GM12891 (cell line): ENCODE data around the gene SEC61G.

Experiments used
- PAX5 ChIP-seq: IDR thresholded peaks from 2 replicates; pipeline ENCODE4 v1.6.1; 2011; ENCODE audit warnings: low read length, moderate library complexity, mild to moderate bottlenecking; ENCODE audit not compliant: insufficient read depth, severe bottlenecking
- POLR2A ChIP-seq: IDR thresholded peaks from 2 replicates; pipeline ENCODE4 v1.6.1; 2011; ENCODE audit warnings: low read depth, low read length, control low read depth
- POLR2AphosphoS5 ChIP-seq: IDR thresholded peaks from 2 replicates; pipeline ENCODE4 v1.6.1; 2011; ENCODE audit warnings: low read depth, low read length, control low read depth
- POU2F2 ChIP-seq: IDR thresholded peaks from 2 replicates; pipeline ENCODE4 v1.6.1; 2011; ENCODE audit warnings: low read depth, mild to moderate bottlenecking, control low read depth, low read length, moderate library complexity
- SPI1 ChIP-seq: IDR thresholded peaks from 2 replicates; pipeline ENCODE4 v1.6.1; 2011; ENCODE audit warnings: low read depth, low read length, control low read depth
- TAF1 ChIP-seq: IDR thresholded peaks from 2 replicates; pipeline ENCODE4 v1.6.1; 2011; ENCODE audit warnings: low read depth, low read length, control low read depth

GRCh38 chr7:54705436-54705835 lies 53.6 kb downstream of the SEC61G start:
- TF ChIP-seq POLR2A: no peak
- no peak for TF ChIP-seq SPI1
- no peak for TF ChIP-seq POLR2AphosphoS5
- TF ChIP-seq TAF1: no peak
- TF ChIP-seq PAX5: no peak
- no peak for TF ChIP-seq POU2F2
